Neutrophil (primary cell): ENCODE data around the gene ARPC1B.

Experiments
- H3K27ac ChIP-seq: fragments of 200-600 bp; sonication (generic); 2 replicates; pipeline ENCODE4 v1.5.1; 2016; ENCODE audit warnings: mild to moderate bottlenecking, moderate library complexity
- H3K27me3 ChIP-seq: fragments of 200-600 bp; sonication (generic); 2 replicates; pipeline ENCODE4 v1.6.0; 2016; ENCODE audit warnings: mild to moderate bottlenecking
- H3K36me3 ChIP-seq: fragments of 200-600 bp; sonication (generic); 2 replicates; pipeline ENCODE4 v1.5.1; 2017
- H3K4me1 ChIP-seq, 2 experiments: fragments of 200-600 bp in 1 of 2; sonication (generic) in 1 of 2; 1 replicate in 1 of 2; 2 replicates in 1 of 2; pipeline versions ENCODE4 v1.5.1 to v1.6.1; 2013 to 2016; ENCODE audit warnings: low read depth in 1 of 2, low read length in 1 of 2, mild to moderate bottlenecking in 1 of 2, moderate library complexity in 1 of 2; ENCODE audit not compliant: control insufficient read depth in 1 of 2, insufficient read depth in 1 of 2
- H3K4me3 ChIP-seq, 2 experiments: fragments of 200-600 bp in 1 of 2; sonication (generic) in 1 of 2; 1 replicate in 1 of 2; 2 replicates in 1 of 2; pipeline ENCODE4 v1.5.1; 2013 to 2016; ENCODE audit warnings: low read depth in 1 of 2, low read length in 1 of 2, mild to moderate bottlenecking in 1 of 2, moderate library complexity in 1 of 2
- H3K9me3 ChIP-seq: fragments of 200-600 bp; sonication (generic); 2 replicates; pipeline ENCODE4 v1.5.1; 2016
- CTCF ChIP-seq: fragments of 200-600 bp; sonication (generic); IDR thresholded peaks from 2 replicates; pipeline ENCODE4 v1.5.1; 2016; ENCODE audit warnings: antibody characterized with exemption

ARPC1B gene

GRCh38 chr7:99394188-99394502 lies 19.6 kb downstream of the ARPC1B start:
- no peaks in the 10 kb centered on the region for H3K27me3 ChIP-seq
- peaks cover 14% of the 10 kb centered on the region in 2 experiments for H3K4me1 ChIP-seq
- H3K9me3 ChIP-seq: no peaks in the 10 kb centered on the region
- H3K27ac ChIP-seq: no peak overlapping the region
- no peak overlapping the region for H3K4me3 ChIP-seq
- TF ChIP-seq CTCF: no peak
- peaks cover 100% of the 10 kb centered on the region for H3K36me3 ChIP-seq

- H3K9me3 ChIP-seq: no peaks in the 10 kb centered on the region
- peaks cover 99% of the 10 kb centered on the region for H3K36me3 ChIP-seq
- peaks cover 14% of the 10 kb centered on the region in 2 experiments for H3K4me1 ChIP-seq
- peak overlapping the region; percentile 23 for H3K27ac ChIP-seq
- no peaks in the 10 kb centered on the region for H3K27me3 ChIP-seq
- H3K4me3 ChIP-seq: no peak overlapping the region
- no peak for TF ChIP-seq CTCF
Observed at GRCh38 chr7:99395616-99396327, 21.2 kb downstream of the ARPC1B start.

GRCh38 chr7:99396418-99397296 lies 22.1 kb downstream of the ARPC1B start:
- H3K27me3 ChIP-seq: no peaks in the 10 kb centered on the region
- H3K9me3 ChIP-seq: no peaks in the 10 kb centered on the region
- peaks cover 14% of the 10 kb centered on the region in 2 experiments for H3K4me1 ChIP-seq
- no peak overlapping the region for H3K4me3 ChIP-seq
- H3K27ac ChIP-seq: peak overlapping the region; percentile 54
- no peak for TF ChIP-seq CTCF
- peaks cover 97% of the 10 kb centered on the region for H3K36me3 ChIP-seq

- H3K4me1 ChIP-seq: peaks cover 8 to 9% of the 10 kb centered on the region in 2 experiments
- no peak for TF ChIP-seq CTCF
- no peak overlapping the region for H3K4me3 ChIP-seq
- H3K9me3 ChIP-seq: no peaks in the 10 kb centered on the region
- peak overlapping the region; percentile 54 for H3K27ac ChIP-seq
- H3K27me3 ChIP-seq: no peaks in the 10 kb centered on the region
- peaks cover 90% of the 10 kb centered on the region for H3K36me3 ChIP-seq
Observed at GRCh38 chr7:99397297-99397983, 22.9 kb downstream of the ARPC1B start.

GRCh38 chr7:99398891-99399445 lies 24.4 kb downstream of the ARPC1B start:
- TF ChIP-seq CTCF: no peak
- peak overlapping the region; percentile 54 for H3K27ac ChIP-seq

More at GRCh38 chr7:99398891-99399445, 24.4 kb downstream of the ARPC1B start:
- Histone ChIP-seq H3K9me3 (no peaks in the 10 kb centered on the region), H3K4me1 (no peaks in the 10 kb centered on the region), H3K36me3 (peaks cover 86% of the 10 kb centered on the region), H3K4me3 (no peak overlapping the region), H3K27me3 (no peaks in the 10 kb centered on the region)
